HepG2 (cell line): Measurements from ENCODE around the gene ZNF264.

Experiments
- FOXJ3 ChIP-seq: sonication (generic); formaldehyde crosslinking; IDR thresholded peaks from 2 replicates; pipeline ENCODE4 v1.4.0; 2020; ENCODE audit warnings: missing genetic modification reagents, mild to moderate bottlenecking, borderline replicate concordance
- ZFP91 ChIP-seq: sonication (generic); formaldehyde crosslinking; IDR thresholded peaks from 2 replicates; pipeline ENCODE4 v1.9.0; 2022; ENCODE audit warnings: missing genetic modification reagents, mild to moderate bottlenecking, borderline replicate concordance
- ZNF232 ChIP-seq: sonication (generic); formaldehyde crosslinking; IDR thresholded peaks from 2 replicates; pipeline ENCODE4 v1.4.0; 2020; ENCODE audit warnings: missing genetic modification reagents, borderline replicate concordance

- TF ChIP-seq ZFP91 (CRISPR knock-in tag) (no peak), FOXJ3 (CRISPR knock-in tag) (no peak), ZNF232 (no peak)
These were observed 51.5 kb downstream of the ZNF264 start for GRCh38 chr19:57242821-57243220.
